SK-N-SH treated with all-trans-retinoic acid at 6 μM for 48 hours (cell line): ENCODE data around the gene RAB11FIP3.
"Not testable (repeated sequence)": the region's sequence is repeated elsewhere in the genome, so short reads cannot be mapped to it uniquely, and the experiment has no call there.

Source experiments
- ATAC-seq: fragments of 200-7000 bp; cut with Tn5 transposase; 3 replicates; pipeline ENCODE4 v1.9.1; 2020; ENCODE audit warnings: mild to moderate bottlenecking, moderate library complexity
- ARNTL ChIP-seq: fragments of 450-650 bp; formaldehyde crosslinking; IDR thresholded peaks from 2 replicates; pipeline ENCODE4 v1.5.0; 2020; ENCODE audit warnings: low read depth, mild to moderate bottlenecking, moderate library complexity, borderline replicate concordance
- CREB5 ChIP-seq: fragments of 250-450 bp; sonication (Bioruptor Pico); IDR thresholded peaks from 2 replicates; pipeline ENCODE4 v1.5.1; 2020; ENCODE audit warnings: low read depth, mild to moderate bottlenecking, moderate library complexity
- CSDC2 ChIP-seq: fragments of 250-450 bp; sonication (Bioruptor Pico); IDR thresholded peaks from 2 replicates; pipeline ENCODE4 v1.5.0; 2020; ENCODE audit warnings: mild to moderate bottlenecking, moderate library complexity
- CSRNP3 ChIP-seq: fragments of 250-450 bp; sonication (Bioruptor Pico); IDR thresholded peaks from 2 replicates; pipeline ENCODE4 v1.5.1; 2021; ENCODE audit warnings: mild to moderate bottlenecking, moderate library complexity
- GLIS3 ChIP-seq: fragments of 250-450 bp; sonication (Bioruptor Pico); IDR thresholded peaks from 2 replicates; pipeline ENCODE4 v1.5.0; 2020; ENCODE audit warnings: mild to moderate bottlenecking, moderate library complexity
- OSR1 ChIP-seq: fragments of 250-450 bp; sonication (Bioruptor Pico); IDR thresholded peaks from 2 replicates; pipeline ENCODE4 v1.8.0; 2022; ENCODE audit warnings: moderate library complexity, mild to moderate bottlenecking, inconsistent platforms
- PATZ1 ChIP-seq: fragments of 250-450 bp; sonication (Bioruptor Pico); IDR thresholded peaks from 2 replicates; pipeline ENCODE4 v1.8.0; 2020; ENCODE audit warnings: mild to moderate bottlenecking, moderate library complexity, borderline replicate concordance
- POU6F1 ChIP-seq: fragments of 250-450 bp; sonication (Bioruptor Pico); IDR thresholded peaks from 2 replicates; pipeline ENCODE4 v1.8.0; 2021; ENCODE audit warnings: low read depth, mild to moderate bottlenecking, moderate library complexity, borderline replicate concordance
- PPARA ChIP-seq: fragments of 250-450 bp; sonication (Bioruptor Pico); IDR thresholded peaks from 2 replicates; pipeline ENCODE4 v1.5.0; 2020; ENCODE audit warnings: mild to moderate bottlenecking, borderline replicate concordance
- RARB ChIP-seq: fragments of 250-450 bp; sonication (Bioruptor Pico); IDR thresholded peaks from 2 replicates; pipeline ENCODE4 v1.8.0; 2021; ENCODE audit warnings: mild to moderate bottlenecking, moderate library complexity
- SNAI2 ChIP-seq: fragments of 250-450 bp; sonication (Bioruptor Pico); IDR thresholded peaks from 2 replicates; pipeline ENCODE4 v1.5.0; 2020; ENCODE audit warnings: mild to moderate bottlenecking, moderate library complexity
- TCF4 ChIP-seq: fragments of 250-450 bp; sonication (Bioruptor Pico); IDR thresholded peaks from 2 replicates; pipeline ENCODE4 v1.8.0; 2021; ENCODE audit warnings: mild to moderate bottlenecking, moderate library complexity, borderline replicate concordance
- ZC3H10 ChIP-seq: fragments of 250-450 bp; sonication (Bioruptor Pico); IDR thresholded peaks from 2 replicates; pipeline ENCODE4 v1.5.1; 2021; ENCODE audit warnings: mild to moderate bottlenecking, moderate library complexity
- ZFP3 ChIP-seq: fragments of 250-450 bp; sonication (Bioruptor Pico); IDR thresholded peaks from 2 replicates; pipeline ENCODE4 v1.5.0; 2020; ENCODE audit warnings: mild to moderate bottlenecking, moderate library complexity
- ZFP30 ChIP-seq: fragments of 450-650 bp; formaldehyde crosslinking; IDR thresholded peaks from 2 replicates; pipeline ENCODE4 v1.5.0; 2022; ENCODE audit warnings: mild to moderate bottlenecking, moderate library complexity

RAB11FIP3 gene

GRCh38 chr16:460787-461186, 35.3 kb downstream of the RAB11FIP3 start (continued):
- TF ChIP-seq SNAI2 (CRISPR knock-in tag): no peak

GRCh38 chr16:463071-463470, 37.6 kb downstream of the RAB11FIP3 start:
- TF ChIP-seq ZC3H10 (CRISPR knock-in tag): no peak
- no peak for TF ChIP-seq OSR1 (CRISPR knock-in tag)
- TF ChIP-seq PATZ1: no peak
- no peak for TF ChIP-seq PPARA (CRISPR knock-in tag)
- TF ChIP-seq ARNTL (CRISPR knock-in tag): no peak
- no peak for TF ChIP-seq TCF4
- TF ChIP-seq CREB5 (CRISPR knock-in tag): no peak
- TF ChIP-seq ZFP3 (CRISPR knock-in tag): no peak
- ATAC-seq: no peak

GRCh38 chr16:466651-467050, 41.2 kb downstream of the RAB11FIP3 start:
- ATAC-seq: no peak
- no peak for TF ChIP-seq SNAI2 (CRISPR knock-in tag)

- ATAC-seq: not testable (repeated sequence)
These were observed 41.9 kb downstream of the RAB11FIP3 start for GRCh38 chr16:467249-467871.

GRCh38 chr16:468068-468821, 42.8 kb downstream of the RAB11FIP3 start:
- no peak for ATAC-seq
- no peak for TF ChIP-seq PPARA (CRISPR knock-in tag)
- TF ChIP-seq ZC3H10 (CRISPR knock-in tag): no peak
- TF ChIP-seq PATZ1: no peak
- no peak for TF ChIP-seq TCF4
- TF ChIP-seq CSDC2: no peak
- TF ChIP-seq ZFP3 (CRISPR knock-in tag): no peak
- no peak for TF ChIP-seq CSRNP3

GRCh38 chr16:469459-469858, 44.0 kb downstream of the RAB11FIP3 start:
- ATAC-seq: not testable (repeated sequence)

- ATAC-seq: no peak
- TF ChIP-seq GLIS3 (no peak), ARNTL (CRISPR knock-in tag) (no peak), ZFP30 (CRISPR knock-in tag) (no peak), RARB (no peak), ZC3H10 (CRISPR knock-in tag) (no peak), POU6F1 (no peak), PATZ1 (no peak), PPARA (CRISPR knock-in tag) (no peak)
- TF ChIP-seq, all 23 proteins: peak for 0
These were observed 45.0 kb downstream of the RAB11FIP3 start for GRCh38 chr16:470418-470817.
